ENCODE data around the gene ENO4. TPM values are rescaled to one million over a fixed set of nuclear protein-coding genes. Genes with fewer than 3 reads are reported as not detected.

ENO4 gene
- total RNA-seq, 1 experiment from 2014 or later: 0.42 TPM

GRCh38 chr10:116861796-116862195, 12.5 kb downstream of the ENO4 start:
- CTCF ChIA-PET: no interaction called here
- Mint-ChIP-seq H3K9me3 (peaks cover 12% of the 10 kb centered on the region), H3K4me1 (no peaks in the 10 kb centered on the region), H3K4me3 (no peak overlapping the region), H3K36me3 (peaks cover 3% of the 10 kb centered on the region), H3K27ac (no peak overlapping the region), H3K27me3 (ENCODE audit: low read depth) (no peaks in the 10 kb centered on the region)
- POLR2A ChIA-PET: no interaction called here
- TF ChIP-seq, protein P1, sequence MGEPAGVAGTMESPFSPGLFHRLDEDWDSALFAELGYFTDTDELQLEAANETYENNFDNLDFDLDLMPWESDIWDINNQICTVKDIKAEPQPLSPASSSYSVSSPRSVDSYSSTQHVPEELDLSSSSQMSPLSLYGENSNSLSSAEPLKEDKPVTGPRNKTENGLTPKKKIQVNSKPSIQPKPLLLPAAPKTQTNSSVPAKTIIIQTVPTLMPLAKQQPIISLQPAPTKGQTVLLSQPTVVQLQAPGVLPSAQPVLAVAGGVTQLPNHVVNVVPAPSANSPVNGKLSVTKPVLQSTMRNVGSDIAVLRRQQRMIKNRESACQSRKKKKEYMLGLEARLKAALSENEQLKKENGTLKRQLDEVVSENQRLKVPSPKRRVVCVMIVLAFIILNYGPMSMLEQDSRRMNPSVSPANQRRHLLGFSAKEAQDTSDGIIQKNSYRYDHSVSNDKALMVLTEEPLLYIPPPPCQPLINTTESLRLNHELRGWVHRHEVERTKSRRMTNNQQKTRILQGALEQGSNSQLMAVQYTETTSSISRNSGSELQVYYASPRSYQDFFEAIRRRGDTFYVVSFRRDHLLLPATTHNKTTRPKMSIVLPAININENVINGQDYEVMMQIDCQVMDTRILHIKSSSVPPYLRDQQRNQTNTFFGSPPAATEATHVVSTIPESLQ (CRISPR knock-in tag; IDR thresholded peaks at IDR 0.05): no peak
- TF ChIP-seq IRF2 (CRISPR knock-in tag; IDR thresholded peaks at IDR 0.05; ENCODE audit: borderline replicate concordance, low read depth) (no peak), HMGA2 (CRISPR knock-in tag; IDR thresholded peaks at IDR 0.05) (no peak), ZNF532 (CRISPR knock-in tag; IDR thresholded peaks at IDR 0.05; ENCODE audit: borderline replicate concordance) (no peak), MYBL2 (CRISPR knock-in tag; IDR thresholded peaks at IDR 0.05) (no peak), ZNF263 (CRISPR knock-in tag; IDR thresholded peaks at IDR 0.05; ENCODE audit: low read depth) (no peak), ZNF416 (CRISPR knock-in tag; IDR thresholded peaks at IDR 0.05) (no peak), ZSCAN18 (CRISPR knock-in tag; IDR thresholded peaks at IDR 0.05) (no peak), CREM (CRISPR knock-in tag; IDR thresholded peaks at IDR 0.05) (no peak), ZBTB21 (CRISPR knock-in tag; IDR thresholded peaks at IDR 0.05; ENCODE audit: borderline replicate concordance) (no peak), TP53 (CRISPR knock-in tag; IDR thresholded peaks at IDR 0.05) (no peak), SMAD3 (CRISPR knock-in tag; IDR thresholded peaks at IDR 0.05; ENCODE audit: borderline replicate concordance) (no peak), HMGXB4 (CRISPR knock-in tag; IDR thresholded peaks at IDR 0.05) (no peak), FOXP4 (CRISPR knock-in tag; IDR thresholded peaks at IDR 0.05) (no peak)
- TF ChIP-seq, protein P2, sequence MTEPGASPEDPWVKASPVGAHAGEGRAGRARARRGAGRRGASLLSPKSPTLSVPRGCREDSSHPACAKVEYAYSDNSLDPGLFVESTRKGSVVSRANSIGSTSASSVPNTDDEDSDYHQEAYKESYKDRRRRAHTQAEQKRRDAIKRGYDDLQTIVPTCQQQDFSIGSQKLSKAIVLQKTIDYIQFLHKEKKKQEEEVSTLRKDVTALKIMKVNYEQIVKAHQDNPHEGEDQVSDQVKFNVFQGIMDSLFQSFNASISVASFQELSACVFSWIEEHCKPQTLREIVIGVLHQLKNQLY (CRISPR knock-in tag; IDR thresholded peaks at IDR 0.05): no peak
- DNase-seq (ENCODE audit: low spot score) (no peak), ATAC-seq (no peak)

All from WTC11 (cell line).